NB4 (cell line): ENCODE results near the gene UBXN6.

Experiments
- MYC ChIP-seq: IDR thresholded peaks from 2 replicates; pipeline ENCODE4 v1.6.1; 2011; ENCODE audit warnings: low read depth, low read length
- TF ChIP-seq, protein P1 (sequence below): IDR thresholded peaks from one replicate; pipeline ENCODE4 v1.5.1; 2012; ENCODE audit warnings: low read depth, low read length

DNA sequence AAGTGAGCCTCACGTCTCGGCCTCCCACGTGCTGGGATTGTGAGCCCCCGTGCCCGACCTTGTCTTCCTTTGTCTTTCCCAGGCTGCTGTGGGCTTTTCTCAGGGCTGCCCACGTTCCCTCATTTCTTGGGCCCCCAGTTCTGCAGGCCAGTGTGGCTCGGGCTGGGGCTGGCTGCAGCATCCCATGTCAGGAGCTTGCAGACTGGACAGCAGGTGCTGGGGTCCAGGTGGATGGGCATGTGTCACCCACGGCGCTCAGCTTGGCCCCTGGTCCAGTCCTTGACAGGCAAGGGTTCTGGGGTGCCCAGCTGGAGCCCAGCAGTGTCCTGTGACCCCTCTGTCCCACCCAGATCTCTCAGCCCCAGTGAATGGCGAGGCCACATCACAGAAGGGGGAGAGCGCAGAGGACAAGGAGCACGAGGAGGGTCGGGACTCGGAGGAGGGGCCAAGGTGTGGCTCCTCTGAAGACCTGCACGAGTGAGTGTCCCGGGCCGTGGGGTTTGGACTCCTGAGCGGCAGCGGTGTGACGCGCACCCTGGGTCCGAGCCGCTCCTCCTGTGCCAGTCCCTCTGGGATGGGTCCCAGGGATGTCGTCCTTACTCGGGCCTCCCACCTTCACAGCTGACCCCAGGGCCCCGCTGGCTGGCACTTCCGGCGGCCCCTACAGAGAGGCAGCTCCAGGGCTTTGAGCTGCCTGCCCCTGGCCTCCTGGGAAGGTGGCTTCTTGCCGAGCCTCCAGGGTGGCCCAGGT, 43.4 kb upstream of the UBXN6 start:
- TF ChIP-seq MYC, result no peak
- TF ChIP-seq, protein P1, sequence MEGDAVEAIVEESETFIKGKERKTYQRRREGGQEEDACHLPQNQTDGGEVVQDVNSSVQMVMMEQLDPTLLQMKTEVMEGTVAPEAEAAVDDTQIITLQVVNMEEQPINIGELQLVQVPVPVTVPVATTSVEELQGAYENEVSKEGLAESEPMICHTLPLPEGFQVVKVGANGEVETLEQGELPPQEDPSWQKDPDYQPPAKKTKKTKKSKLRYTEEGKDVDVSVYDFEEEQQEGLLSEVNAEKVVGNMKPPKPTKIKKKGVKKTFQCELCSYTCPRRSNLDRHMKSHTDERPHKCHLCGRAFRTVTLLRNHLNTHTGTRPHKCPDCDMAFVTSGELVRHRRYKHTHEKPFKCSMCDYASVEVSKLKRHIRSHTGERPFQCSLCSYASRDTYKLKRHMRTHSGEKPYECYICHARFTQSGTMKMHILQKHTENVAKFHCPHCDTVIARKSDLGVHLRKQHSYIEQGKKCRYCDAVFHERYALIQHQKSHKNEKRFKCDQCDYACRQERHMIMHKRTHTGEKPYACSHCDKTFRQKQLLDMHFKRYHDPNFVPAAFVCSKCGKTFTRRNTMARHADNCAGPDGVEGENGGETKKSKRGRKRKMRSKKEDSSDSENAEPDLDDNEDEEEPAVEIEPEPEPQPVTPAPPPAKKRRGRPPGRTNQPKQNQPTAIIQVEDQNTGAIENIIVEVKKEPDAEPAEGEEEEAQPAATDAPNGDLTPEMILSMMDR, result no peak
